HL-60 (cell line): ENCODE measurements around the gene NCOA3.

Experiments used
- DNase-seq, 2 experiments: peaks; one replicate each; pipeline ENCODE4 v3.0.0-alpha.2; 2010 to 2020; ENCODE audit warnings: low read depth in 1 of 2, low spot score in 1 of 2
- H3K27ac ChIP-seq: fragments of 250-450 bp; sonication (Bioruptor Pico); replicated peaks from 2 replicates; pipeline ENCODE4 v1.5.1; 2020; ENCODE audit warnings: mild to moderate bottlenecking, moderate library complexity
- H3K27me3 ChIP-seq: fragments of 250-450 bp; sonication (Bioruptor Pico); 2 replicates; pipeline ENCODE4 v1.5.1; 2021; ENCODE audit warnings: mild to moderate bottlenecking, moderate library complexity; ENCODE audit not compliant: insufficient read depth, poor library complexity, severe bottlenecking
- H3K4me3 ChIP-seq: replicated peaks from 2 replicates; pipeline ENCODE4 v1.5.1; 2011; ENCODE audit warnings: mild to moderate bottlenecking, control low read depth, low read length; ENCODE audit not compliant: insufficient read depth
- CTCF ChIP-seq: IDR thresholded peaks from one replicate; pipeline ENCODE4 v1.5.1; 2011; ENCODE audit warnings: low read length, control low read depth, inconsistent platforms; ENCODE audit not compliant: insufficient read depth
- GABPA ChIP-seq: IDR thresholded peaks from 2 replicates; pipeline ENCODE4 v1.6.1; 2012; ENCODE audit warnings: low read depth
- POLR2AphosphoS5 ChIP-seq: IDR thresholded peaks from 2 replicates; pipeline ENCODE4 v1.6.1; 2012; ENCODE audit warnings: low read depth
- REST ChIP-seq: IDR thresholded peaks from 2 replicates; pipeline ENCODE4 v1.6.1; 2012; ENCODE audit warnings: low read depth; ENCODE audit not compliant: insufficient replicate concordance
- SPI1 ChIP-seq: IDR thresholded peaks from 2 replicates; pipeline ENCODE4 v1.6.1; 2012; ENCODE audit warnings: low read depth, mild to moderate bottlenecking, borderline replicate concordance

NCOA3 gene

GRCh38 chr20:47670913-47671312, 169.2 kb downstream of the NCOA3 start:
- no peak for DNase-seq
- TF ChIP-seq REST (no peak), SPI1 (no peak), POLR2AphosphoS5 (no peak), CTCF (no peak), GABPA (no peak)
- Histone ChIP-seq H3K27me3 (no peaks in the 10 kb centered on the region), H3K4me3 (no peak overlapping the region), H3K27ac (no peak overlapping the region)

- H3K27ac ChIP-seq = no peak overlapping the region
- no peak for TF ChIP-seq POLR2AphosphoS5
- H3K4me3 ChIP-seq = no peak overlapping the region
- no peaks in the 10 kb centered on the region for H3K27me3 ChIP-seq
- no peak for DNase-seq
These were observed 170.5 kb downstream of the NCOA3 start for GRCh38 chr20:47672166-47672565.

- H3K4me3 ChIP-seq = no peak overlapping the region
- no peaks in the 10 kb centered on the region for H3K27me3 ChIP-seq
- TF ChIP-seq SPI1 = no peak
- TF ChIP-seq REST = no peak
- no peak for TF ChIP-seq CTCF
- TF ChIP-seq POLR2AphosphoS5 = no peak
- TF ChIP-seq GABPA = no peak
- DNase-seq = no peak
- H3K27ac ChIP-seq = no peak overlapping the region
These were observed 171.4 kb downstream of the NCOA3 start for GRCh38 chr20:47672886-47673670.

- no peak for DNase-seq
- no peak overlapping the region for H3K27ac ChIP-seq
- H3K4me3 ChIP-seq = no peak overlapping the region
- no peaks in the 10 kb centered on the region for H3K27me3 ChIP-seq
- TF ChIP-seq SPI1 = no peak
- TF ChIP-seq POLR2AphosphoS5 = no peak
- no peak for TF ChIP-seq CTCF
- TF ChIP-seq REST = no peak
- no peak for TF ChIP-seq GABPA
These were observed 171.9 kb downstream of the NCOA3 start for GRCh38 chr20:47673671-47673955.
